ENCODE results near the gene IFI16.
"Not testable (repeated sequence)": the region's sequence is repeated elsewhere in the genome, so short reads cannot be mapped to it uniquely, and the experiment has no call there.

IFI16 gene

GRCh38 chr1:159008744-159009188 is 941 bp upstream of the IFI16 start:
- DNase-seq (ENCODE audit: low read depth), result peak; percentile 65

GRCh38 chr1:159009287-159009686 is 420 bp upstream of the IFI16 start:
- no peak for DNase-seq (ENCODE audit: low read depth)

- DNase-seq (ENCODE audit: low read depth), result peak; percentile 20
These were observed 684 bp downstream of the IFI16 start for GRCh38 chr1:159010391-159010790.

GRCh38 chr1:159011001-159011400 is 1.3 kb downstream of the IFI16 start:
- DNase-seq (ENCODE audit: low read depth), result not testable (repeated sequence)

- no peak for DNase-seq (ENCODE audit: low read depth)
These were observed 2.0 kb downstream of the IFI16 start for GRCh38 chr1:159011751-159012150.

- DNase-seq (ENCODE audit: low read depth), result no peak
These were observed 2.8 kb downstream of the IFI16 start for GRCh38 chr1:159012495-159012894.

- DNase-seq (ENCODE audit: low read depth), result no peak
These were observed 4.4 kb downstream of the IFI16 start for GRCh38 chr1:159014003-159014571.

GRCh38 chr1:159014851-159015250 is 5.1 kb downstream of the IFI16 start:
- DNase-seq (ENCODE audit: low read depth), result no peak

- DNase-seq (ENCODE audit: low read depth), result peak; percentile 92
These were observed 5.8 kb downstream of the IFI16 start for GRCh38 chr1:159015440-159015909.

GRCh38 chr1:159023723-159024122 is 14.0 kb downstream of the IFI16 start:
- no peak for DNase-seq (ENCODE audit: low read depth)

- no peak for DNase-seq (ENCODE audit: low read depth)
These were observed 15.3 kb downstream of the IFI16 start for GRCh38 chr1:159025043-159025442.

GRCh38 chr1:159026841-159027240 is 17.1 kb downstream of the IFI16 start:
- DNase-seq (ENCODE audit: low read depth), result not testable (repeated sequence)

GRCh38 chr1:159030311-159030710 is 20.6 kb downstream of the IFI16 start:
- DNase-seq (ENCODE audit: low read depth), result no peak

GRCh38 chr1:159030877-159031447 is 21.3 kb downstream of the IFI16 start:
- no peak for DNase-seq (ENCODE audit: low read depth)

GRCh38 chr1:159040206-159040605 is 30.5 kb downstream of the IFI16 start:
- DNase-seq (ENCODE audit: low read depth), result peak; percentile 72

GRCh38 chr1:159040893-159041724 is 31.4 kb downstream of the IFI16 start:
- DNase-seq (ENCODE audit: low read depth), result no peak

GRCh38 chr1:159046486-159046885 is 36.8 kb downstream of the IFI16 start:
- DNase-seq (ENCODE audit: low read depth), result not testable (repeated sequence)

- no peak for DNase-seq (ENCODE audit: low read depth)
These were observed 41.7 kb downstream of the IFI16 start for GRCh38 chr1:159051436-159051835.

GRCh38 chr1:159054427-159054826 is 44.7 kb downstream of the IFI16 start:
- DNase-seq (ENCODE audit: low read depth), result peak; percentile 20

- DNase-seq (ENCODE audit: low read depth), result no peak
These were observed 45.5 kb downstream of the IFI16 start for GRCh38 chr1:159055181-159055641.

GRCh38 chr1:159056069-159056698 is 46.5 kb downstream of the IFI16 start:
- no peak for DNase-seq (ENCODE audit: low read depth)

GRCh38 chr1:159058751-159059150 is 49.0 kb downstream of the IFI16 start:
- DNase-seq (ENCODE audit: low read depth), result no peak
